HCT116 (cell line): Measurements from ENCODE around the gene SSNA1. TPM values are rescaled to one million over a fixed set of nuclear protein-coding genes. Genes with fewer than 3 reads are reported as not detected.
A peak's percentile ranks its signal among the peaks of the same experiment; 100 is the strongest.

Experiments
- ATAC-seq: fragments of 200-7000 bp; cut with Tn5 transposase; 2 replicates; pipeline ENCODE4 v1.9.1; 2020; ENCODE audit warnings: mild to moderate bottlenecking, moderate library complexity
- BruUV-seq: library from RNA; stranded (reverse); fragments of 400-500 nt; replicated peaks from 2 replicates; lab custom pipeline; 2021; lab: Mats Ljungman, UMichigan
- CTCF ChIA-PET: fragments of 300-600 bp; sonication (Branson Sonifier 250); formaldehyde crosslinking; loops from one replicate; lab custom pipeline; 2021; ENCODE audit warnings: antibody characterized with exemption; lab: Charles Lee
- POLR2A ChIA-PET: fragments of 300-600, 350-600 bp; sonication (Branson Sonifier 250); formaldehyde crosslinking; loops from one replicate; lab custom pipeline; 2021; ENCODE audit warnings: antibody characterized with exemption; lab: Charles Lee
- RAD21 ChIA-PET, 2 experiments: fragments of 300-600 bp; sonication (Branson Sonifier 250); formaldehyde crosslinking; loops; one replicate each; lab custom pipeline; 2023; ENCODE audit warnings: low total read pairs in 2 of 2; ENCODE audit not compliant: uncharacterized antibody in 2 of 2, unreplicated experiment in 2 of 2, low non-redundant PET in 1 of 2; lab: Charles Lee
- DNase-seq: peaks from one replicate; pipeline ENCODE4 v3.0.0-alpha.2; 2010; ENCODE audit warnings: low read depth, low spot score
- H2AFZ ChIP-seq: fragments of 200-600 bp; shearing (Covaris generic), sonication (generic); 2 replicates; pipeline ENCODE4 v1.6.1; 2017; ENCODE audit warnings: low read depth, mixed run types, mixed read lengths, antibody characterized with exemption, low read length; ENCODE audit not compliant: poor library complexity, severe bottlenecking
- H3K27ac ChIP-seq: 2 replicates; pipeline ENCODE4 v1.5.1; 2012; ENCODE audit warnings: low read depth, low read length
- H3K27me3 ChIP-seq: fragments of 200-600 bp; sonication (generic); 2 replicates; pipeline ENCODE4 v1.6.1; 2016; ENCODE audit warnings: mixed run types, low read length, mixed read lengths; ENCODE audit not compliant: insufficient read depth
- H3K36me3 ChIP-seq, 2 experiments: fragments of 200-500 bp in 1 of 2; fragments of 200-600 bp in 1 of 2; sonication (Bioruptor generic) in 1 of 2; sonication (generic) in 1 of 2; 2 replicates each; pipeline versions ENCODE4 v1.5.1 to v1.6.1; 2014 to 2016; ENCODE audit warnings: low read length in 2 of 2, inconsistent platforms in 1 of 2, mixed read lengths in 1 of 2, mixed run types in 1 of 2; ENCODE audit not compliant: insufficient read depth in 2 of 2, control insufficient read depth in 1 of 2
- H3K4me1 ChIP-seq, 2 experiments: fragments of 200-600 bp in 1 of 2; sonication (generic) in 1 of 2; 2 replicates each; pipeline versions ENCODE4 v1.5.1 to v1.6.1; 2012 to 2017; ENCODE audit warnings: low read length in 2 of 2, inconsistent platforms in 1 of 2, mild to moderate bottlenecking in 1 of 2, mixed read lengths in 1 of 2, mixed run types in 1 of 2, moderate library complexity in 1 of 2; ENCODE audit not compliant: insufficient read depth in 2 of 2, control insufficient read depth in 1 of 2
- H3K4me2 ChIP-seq: fragments of 200-600 bp; sonication (generic); 2 replicates; pipeline ENCODE4 v1.6.1; 2017; ENCODE audit warnings: mixed run types, low read length, mixed read lengths
- H3K4me3 ChIP-seq, 2 experiments: fragments of 200-600 bp in 1 of 2; sonication (generic) in 1 of 2; replicated peaks in 1 of 2; 2 replicates each; pipeline ENCODE4 v1.5.1; 2011 to 2016; ENCODE audit warnings: low read length in 2 of 2, control low read depth in 1 of 2, low read depth in 1 of 2, mild to moderate bottlenecking in 1 of 2, mixed read lengths in 1 of 2, mixed run types in 1 of 2
- H3K79me2 ChIP-seq: fragments of 200-600 bp; sonication (generic); 2 replicates; pipeline ENCODE4 v1.6.1; 2017; ENCODE audit warnings: mild to moderate bottlenecking, mixed run types, low read length, moderate library complexity, mixed read lengths; ENCODE audit not compliant: insufficient read depth
- H3K9ac ChIP-seq: fragments of 200-600 bp; sonication (generic); 2 replicates; pipeline ENCODE4 v1.6.1; 2016; ENCODE audit warnings: low read length, mixed read lengths
- H3K9me2 ChIP-seq: fragments of 200-600 bp; sonication (generic), shearing (Covaris generic); 2 replicates; pipeline ENCODE4 v1.6.1; 2017; ENCODE audit warnings: mixed run types, mild to moderate bottlenecking, moderate library complexity; ENCODE audit not compliant: insufficient read depth
- H3K9me3 ChIP-seq, 2 experiments: fragments of 200-500 bp in 1 of 2; fragments of 200-600 bp in 1 of 2; sonication (Bioruptor generic) in 1 of 2; sonication (generic) in 1 of 2; 2 replicates each; pipeline ENCODE4 v1.6.1; 2014 to 2017; ENCODE audit warnings: low read length in 2 of 2, mixed read lengths in 2 of 2, inconsistent platforms in 1 of 2, low read depth in 1 of 2, mild to moderate bottlenecking in 1 of 2, mixed run types in 1 of 2, moderate library complexity in 1 of 2; ENCODE audit not compliant: control insufficient read depth in 1 of 2, insufficient read depth in 1 of 2
- H4K20me1 ChIP-seq: fragments of 200-600 bp; sonication (generic), shearing (Covaris generic); 2 replicates; pipeline ENCODE4 v1.6.1; 2017; ENCODE audit warnings: mixed run types, mild to moderate bottlenecking, moderate library complexity; ENCODE audit not compliant: insufficient read depth
- CTCF ChIP-seq, 3 experiments: fragments of 200-600 bp in 1 of 3; sonication (generic) in 1 of 3; IDR thresholded peaks in 2 of 3; conservative IDR thresholded peaks in 1 of 3; 2 replicates each; pipeline ENCODE4 v1.5.1; 2012 to 2017; ENCODE audit warnings: low read depth in 2 of 3, low read length in 2 of 3, antibody characterized with exemption in 1 of 3, borderline replicate concordance in 1 of 3, control low read depth in 1 of 3, mild to moderate bottlenecking in 1 of 3, mixed read lengths in 1 of 3, mixed run types in 1 of 3, moderate library complexity in 1 of 3; ENCODE audit not compliant: insufficient read depth in 1 of 3
- EGR1 ChIP-seq: IDR thresholded peaks from 2 replicates; pipeline ENCODE4 v1.6.1; 2012; ENCODE audit warnings: low read depth
- ELF1 ChIP-seq: IDR thresholded peaks from 2 replicates; pipeline ENCODE4 v1.6.1; 2012; ENCODE audit warnings: low read depth, borderline replicate concordance
- FOSL1 ChIP-seq: IDR thresholded peaks from 2 replicates; pipeline ENCODE4 v1.6.1; 2012; ENCODE audit warnings: low read depth
- JUND ChIP-seq: IDR thresholded peaks from 2 replicates; pipeline ENCODE4 v1.6.1; 2012
- POLR2A ChIP-seq: IDR thresholded peaks from 2 replicates; pipeline ENCODE4 v1.7.0; 2011; ENCODE audit warnings: borderline replicate concordance; ENCODE audit not compliant: insufficient read depth, insufficient read length; ENCODE audit errors: extremely low read depth
- RAD21 ChIP-seq: IDR thresholded peaks from 2 replicates; pipeline ENCODE4 v1.6.1; 2012; ENCODE audit warnings: low read depth, mild to moderate bottlenecking
- SP1 ChIP-seq: IDR thresholded peaks from 2 replicates; pipeline ENCODE4 v1.6.1; 2012; ENCODE audit warnings: low read depth
- TCF7L2 ChIP-seq: IDR thresholded peaks from 2 replicates; pipeline ENCODE4 v1.7.0; 2011; ENCODE audit warnings: borderline replicate concordance, inconsistent platforms; ENCODE audit not compliant: insufficient read depth, insufficient read length; ENCODE audit errors: extremely low read depth
- intact Hi-C: fragments of 100-400 bp; cut with micrococcal nuclease; formaldehyde crosslinking; loops from 2 replicates; pipeline ENCODE4 v1.10.0; 2022
- total RNA-seq: library from RNA; stranded (reverse); gene quantifications from one replicate; pipeline ENCODE4 v1.2.1, GENCODE V29; 2021; ENCODE audit not compliant: unreplicated experiment

Gene SSNA1
- total RNA-seq, 1 experiment from 2014 or later: 84.7 TPM

- DNase-seq (no peak), ATAC-seq (no peak)
- H3K9me3 ChIP-seq: no peaks in the 10 kb centered on the region
- no peak overlapping the region for H3K9ac ChIP-seq
- peaks cover 30% of the 10 kb centered on the region; the same call in 1 of the 2 replicates for H3K79me2 ChIP-seq
- TF ChIP-seq SP1: no peak
- no peak for TF ChIP-seq EGR1
- TF ChIP-seq CTCF (IDR thresholded peaks at IDR 0.05 in 2 of 3, conservative IDR thresholded peaks at IDR 0.05 in 1 of 3; ENCODE audit: borderline replicate concordance in 1 of 3, insufficient read depth in 1 of 3, low read depth in 2 of 3, low read length in 2 of 3): no peak
- TF ChIP-seq RAD21: no peak
- TF ChIP-seq FOSL1: no peak
- TF ChIP-seq POLR2A: no peak
- no peak for TF ChIP-seq TCF7L2
- no peak for TF ChIP-seq JUND
- no peak for TF ChIP-seq ELF1
- H4K20me1 ChIP-seq: no peaks in the 10 kb centered on the region
- intact Hi-C loops: no loop called here
- no peaks in the 10 kb centered on the region for H3K36me3 ChIP-seq
- no peaks in the 10 kb centered on the region for H3K9me2 ChIP-seq
- H3K27me3 ChIP-seq: no peaks in the 10 kb centered on the region
- 0 out of 2 replicates have a peak overlapping the region, but pooled peaks have one; percentile 22 for H3K27ac ChIP-seq
- no peak overlapping the region for H3K4me3 ChIP-seq
- BruUV-seq: no TSS peak
- RAD21 ChIA-PET: no interaction called here
- peak overlapping the region; percentile 63 for H3K4me2 ChIP-seq
- POLR2A ChIA-PET: interaction anchor here (2.6 kb wide), 1 partner anchor 9 kb away, joined by 20 read pairs; the partner anchor contains the start of genes ANAPC2 and SSNA1
- H2AFZ ChIP-seq: no peak overlapping the region
- peaks cover 34 to 53% of the 10 kb centered on the region in 2 experiments for H3K4me1 ChIP-seq
- CTCF ChIA-PET: interaction anchor here (0.5 kb wide), 1 partner anchor 23 kb away, joined by 6 read pairs; no protein-coding TSS in a partner anchor
Measured at GRCh38 chr9:137198051-137198901, 9.8 kb downstream of the SSNA1 start.
